ENCODE measurements around the gene LRRFIP2. TPM values are rescaled to one million over a fixed set of nuclear protein-coding genes. Genes with fewer than 3 reads are reported as not detected.

Gene LRRFIP2, protein sequence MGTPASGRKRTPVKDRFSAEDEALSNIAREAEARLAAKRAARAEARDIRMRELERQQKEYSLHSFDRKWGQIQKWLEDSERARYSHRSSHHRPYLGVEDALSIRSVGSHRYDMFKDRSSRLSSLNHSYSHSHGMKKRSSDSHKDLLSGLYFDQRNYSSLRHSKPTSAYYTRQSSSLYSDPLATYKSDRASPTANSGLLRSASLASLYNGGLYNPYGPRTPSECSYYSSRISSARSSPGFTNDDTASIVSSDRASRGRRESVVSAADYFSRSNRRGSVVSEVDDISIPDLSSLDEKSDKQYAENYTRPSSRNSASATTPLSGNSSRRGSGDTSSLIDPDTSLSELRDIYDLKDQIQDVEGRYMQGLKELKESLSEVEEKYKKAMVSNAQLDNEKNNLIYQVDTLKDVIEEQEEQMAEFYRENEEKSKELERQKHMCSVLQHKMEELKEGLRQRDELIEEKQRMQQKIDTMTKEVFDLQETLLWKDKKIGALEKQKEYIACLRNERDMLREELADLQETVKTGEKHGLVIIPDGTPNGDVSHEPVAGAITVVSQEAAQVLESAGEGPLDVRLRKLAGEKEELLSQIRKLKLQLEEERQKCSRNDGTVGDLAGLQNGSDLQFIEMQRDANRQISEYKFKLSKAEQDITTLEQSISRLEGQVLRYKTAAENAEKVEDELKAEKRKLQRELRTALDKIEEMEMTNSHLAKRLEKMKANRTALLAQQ
- total RNA-seq: 35.1 and 46.6 TPM in 2 replicates

DNA sequence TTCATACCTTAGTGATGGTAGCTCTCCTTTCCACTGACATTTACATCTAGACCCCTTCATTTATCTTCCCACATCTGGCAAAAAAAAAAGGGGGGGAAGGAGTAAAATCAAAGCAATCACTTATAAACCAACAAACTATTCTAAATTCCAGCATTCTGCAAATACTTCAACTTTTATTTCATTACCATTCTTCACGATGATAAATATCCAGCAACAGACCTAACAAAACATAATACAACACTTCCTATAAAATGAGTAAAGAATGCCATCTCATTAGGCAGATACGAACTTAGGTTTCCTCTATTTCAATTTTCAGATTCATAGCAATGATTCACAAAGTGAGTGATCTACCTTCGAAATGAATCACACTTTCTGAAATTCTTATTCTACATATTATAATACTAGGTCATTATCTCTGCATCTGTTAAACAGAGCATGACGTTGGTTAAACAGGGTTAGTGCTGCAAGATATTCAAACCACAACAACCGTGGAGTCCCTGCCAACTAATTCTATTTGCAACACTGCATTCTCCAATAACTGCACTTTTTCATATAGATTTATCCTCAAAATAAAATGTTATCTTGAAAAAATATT is at the start of gene LRRFIP2:
LRRFIP2 (minus strand) TSS at position 51 of the 595 bp plus-strand sequence. CDS start 25,599 bp downstream, outside the sequence.

Other genes with a start within 250 kb of the LRRFIP2 start
- 9.1 and 14.3 TPM in 2 replicates for gene TRANK1, start 229.5 kb downstream of the LRRFIP2 start, total RNA-seq
- gene EPM2AIP1, start 181.5 kb downstream of the LRRFIP2 start, total RNA-seq: 4.3 and 5.3 TPM in 2 replicates
- 23.6 and 25.6 TPM in 2 replicates for gene MLH1, start 181.1 kb downstream of the LRRFIP2 start, total RNA-seq
- 25.0 and 42.0 TPM in 2 replicates for gene GOLGA4, start 68.7 kb upstream of the LRRFIP2 start, total RNA-seq